Ecto neural progenitor cell (in vitro differentiated cells): ENCODE results near the gene ACR.

Source experiments
- DNase-seq: peaks from one replicate; pipeline ENCODE4 v3.0.0-alpha.2; 2018; ENCODE audit warnings: low spot score

The ACR gene

DNA sequence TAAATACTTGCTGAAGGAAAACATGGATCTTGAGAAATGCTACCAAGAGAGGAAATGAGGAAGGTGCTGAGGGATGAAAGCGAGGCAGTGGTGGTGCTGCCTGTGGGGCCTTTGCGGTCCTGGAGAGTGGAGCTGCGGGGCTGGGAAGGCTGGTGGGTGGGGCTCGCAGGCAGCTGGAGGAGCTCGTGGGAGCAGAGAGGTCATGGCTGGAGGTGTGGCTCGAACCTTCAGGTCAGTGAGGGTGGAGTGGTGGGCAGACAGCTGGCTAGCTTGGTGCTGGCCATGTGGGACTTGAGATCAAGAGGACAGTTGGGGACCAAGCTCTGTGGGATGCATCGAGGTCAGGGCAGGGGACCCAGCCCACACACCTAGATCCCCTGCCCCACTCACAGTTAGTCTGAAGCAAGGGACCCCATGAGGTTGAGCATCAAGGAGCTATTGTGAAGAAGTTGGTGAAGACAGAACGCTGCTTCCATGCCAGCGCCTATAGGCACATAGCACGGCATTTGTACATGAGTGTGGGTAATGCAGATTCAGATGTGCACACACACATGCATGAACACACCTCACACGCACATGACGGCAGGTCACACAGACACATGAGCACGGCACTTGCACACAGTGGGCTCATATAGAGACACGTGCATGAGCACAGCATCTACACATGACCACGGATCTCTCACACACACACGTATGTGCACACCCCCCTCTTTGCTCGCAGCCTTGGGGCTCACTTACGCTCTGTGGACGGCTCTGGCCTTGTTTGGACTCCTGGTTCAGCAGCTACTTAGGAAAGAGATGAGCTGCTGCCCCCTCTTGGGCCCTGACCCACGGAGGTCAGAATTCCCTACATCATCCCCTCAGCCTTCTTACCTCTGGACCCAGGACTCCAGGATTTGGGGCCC, 34.9 kb upstream of the ACR start:
- no peak for DNase-seq

DNA sequence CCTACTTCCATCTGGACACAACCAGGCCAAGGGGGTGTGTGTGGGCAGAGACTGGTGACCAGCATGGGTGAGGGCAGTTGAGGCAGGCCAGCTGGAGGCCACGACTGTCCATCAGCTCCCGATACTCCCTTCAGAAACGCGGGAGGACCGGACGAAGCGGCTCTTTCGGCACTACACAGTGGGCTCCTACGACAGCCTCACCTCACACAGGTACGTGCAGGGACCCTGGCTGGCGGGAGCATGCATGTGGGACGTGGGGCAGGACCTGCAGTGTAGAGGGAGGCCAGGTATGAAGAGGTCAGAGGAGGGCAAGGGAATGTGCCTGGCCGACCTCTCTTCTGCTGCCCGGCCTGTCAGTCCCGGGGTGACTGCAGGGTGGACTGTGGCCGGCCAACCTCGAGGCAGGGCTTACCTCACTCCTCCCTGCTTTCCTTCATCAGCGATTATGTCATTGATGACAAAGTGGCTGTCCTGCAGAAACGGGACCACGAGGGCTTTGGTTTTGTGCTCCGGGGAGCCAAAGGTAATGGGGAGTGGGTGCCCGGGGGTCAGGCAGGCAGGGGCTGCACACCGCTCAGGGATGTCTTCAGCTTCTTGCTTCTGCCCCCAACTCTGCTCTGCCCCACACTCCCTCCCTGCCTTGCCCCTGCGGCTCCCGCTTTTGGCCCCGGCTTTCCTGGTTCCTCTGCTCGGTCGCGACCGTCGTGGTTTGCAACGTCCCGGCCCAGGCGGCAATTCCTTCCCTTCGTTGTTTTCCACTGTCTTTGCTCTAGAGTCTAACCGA, 34.1 kb upstream of the ACR start:
- DNase-seq, result no peak

DNA sequence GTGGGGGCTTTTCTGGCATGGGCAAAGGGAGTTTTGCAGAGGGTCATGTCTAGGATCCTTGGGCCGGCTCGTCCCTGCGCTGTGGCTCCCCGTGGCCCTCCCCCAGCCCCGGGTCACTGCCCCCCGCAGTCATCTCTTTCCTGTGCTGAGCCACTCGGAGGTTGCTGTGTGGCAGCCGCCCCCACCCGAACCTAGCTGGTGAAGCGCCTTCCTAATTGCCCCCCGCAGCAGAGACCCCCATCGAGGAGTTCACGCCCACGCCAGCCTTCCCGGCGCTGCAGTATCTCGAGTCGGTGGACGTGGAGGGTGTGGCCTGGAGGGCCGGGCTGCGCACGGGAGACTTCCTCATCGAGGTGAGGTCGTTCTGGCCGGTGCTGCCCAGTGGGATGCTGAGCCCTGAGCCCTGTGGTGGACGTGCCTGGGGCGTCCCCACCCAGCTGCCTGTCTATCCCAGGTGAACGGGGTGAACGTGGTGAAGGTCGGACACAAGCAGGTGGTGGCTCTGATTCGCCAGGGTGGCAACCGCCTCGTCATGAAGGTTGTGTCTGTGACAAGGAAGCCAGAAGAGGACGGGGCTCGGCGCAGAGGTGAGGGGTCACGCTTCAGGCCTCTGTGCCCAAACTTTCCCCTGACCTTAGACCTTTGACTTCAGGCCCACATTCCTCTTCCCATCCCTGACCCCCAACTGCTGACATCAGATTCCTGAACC, 33.3 kb upstream of the ACR start:
- no peak for DNase-seq

DNA sequence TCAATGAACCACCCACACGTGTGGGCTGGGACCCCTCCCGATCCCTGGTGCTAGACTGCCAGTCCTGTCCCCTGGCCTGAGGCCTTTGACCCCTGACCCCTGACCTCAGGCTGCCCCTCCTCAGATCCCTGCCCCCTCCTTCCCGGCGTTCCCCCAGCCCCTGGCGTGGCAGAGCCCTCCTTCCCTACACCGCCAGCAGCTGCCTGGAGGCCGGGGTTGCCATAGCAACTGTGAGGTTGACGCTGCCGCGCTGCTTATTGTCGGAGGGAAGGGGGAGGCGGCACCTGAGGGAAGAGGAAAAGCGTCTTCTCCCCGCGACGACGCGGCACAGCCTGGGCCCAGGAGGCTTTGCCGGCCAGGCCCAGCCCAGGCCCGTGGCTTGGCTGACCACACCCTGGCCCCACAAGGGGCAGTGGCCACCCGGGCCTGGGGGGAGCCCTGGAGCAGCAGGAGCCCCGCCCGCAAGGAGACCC, 32.7 kb upstream of the ACR start:
- peak; percentile 96 for DNase-seq

DNA sequence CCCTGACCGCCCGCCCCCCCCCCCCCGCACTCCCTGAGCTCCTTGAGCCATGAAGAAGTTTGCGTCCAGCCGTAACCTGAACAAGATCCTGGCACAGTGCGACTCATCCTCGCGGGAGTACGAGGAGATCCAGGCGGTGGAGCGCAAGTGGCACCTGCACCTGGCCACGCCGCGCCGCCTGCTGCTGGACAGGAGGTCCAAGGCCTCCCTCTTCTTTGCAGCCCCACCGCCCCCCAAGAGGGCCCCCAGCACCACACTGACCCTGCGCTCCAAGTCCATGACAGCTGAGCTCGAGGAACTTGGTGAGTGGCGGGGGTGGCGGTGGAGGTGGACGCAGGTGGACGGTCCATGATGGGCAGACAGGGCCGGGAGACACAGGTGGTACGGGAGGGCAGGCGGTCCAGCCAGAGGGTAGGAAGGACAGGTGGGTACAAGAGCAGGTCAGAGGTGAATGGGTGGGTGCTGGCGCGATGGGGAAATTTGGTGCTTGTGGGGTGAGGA, 32.1 kb upstream of the ACR start:
- DNase-seq, result no peak

DNA sequence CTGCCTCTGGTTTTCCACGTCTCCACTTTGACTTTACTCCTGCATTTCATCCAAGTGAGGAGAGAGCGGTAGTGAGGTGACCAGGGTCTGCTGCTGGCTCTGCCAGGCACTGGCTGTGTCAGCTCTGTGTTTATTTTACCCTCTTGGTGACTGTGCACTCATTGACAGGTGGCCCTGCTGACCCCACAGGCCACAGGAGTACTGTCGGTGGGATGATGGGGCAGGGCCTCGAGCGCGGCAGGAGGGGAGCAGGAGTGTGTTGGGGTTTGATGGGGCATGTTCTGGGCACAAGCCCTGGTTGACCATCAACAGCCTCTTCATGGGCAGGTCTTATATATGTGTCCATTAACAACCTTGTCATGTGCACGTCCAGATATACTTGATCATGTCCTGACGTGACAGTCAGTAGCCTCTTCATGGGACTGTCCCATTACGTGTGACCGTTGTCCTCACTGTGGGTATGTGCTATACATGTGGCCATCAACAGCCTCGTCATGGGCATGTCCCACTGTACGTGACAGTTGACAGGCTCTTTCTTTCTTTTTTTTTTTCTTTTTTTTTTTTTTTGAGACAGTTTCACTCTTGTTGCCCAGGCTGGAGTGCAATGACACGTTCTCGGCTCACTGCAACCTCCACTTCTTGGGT, 31.4 kb upstream of the ACR start:
- no peak for DNase-seq

DNA sequence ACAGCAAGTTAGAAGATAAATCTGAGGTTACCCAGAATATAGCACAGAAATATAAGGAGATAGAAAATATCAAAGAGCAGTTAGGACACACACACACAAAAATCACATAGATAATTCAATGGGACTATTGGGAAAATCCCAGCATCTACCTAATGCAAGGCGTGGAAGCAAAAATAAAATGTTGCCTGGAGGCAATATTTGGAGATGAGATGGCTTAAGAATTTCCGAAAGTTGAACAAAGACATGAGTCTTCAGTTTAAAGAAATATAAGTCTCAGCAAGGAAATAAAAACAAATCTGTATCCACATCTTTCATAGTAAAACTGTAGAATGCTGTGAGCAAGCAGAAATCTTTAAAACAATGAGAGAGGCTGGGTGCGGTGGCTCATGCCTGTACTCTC, 29.5 kb upstream of the ACR start:
- DNase-seq, result no peak

DNA sequence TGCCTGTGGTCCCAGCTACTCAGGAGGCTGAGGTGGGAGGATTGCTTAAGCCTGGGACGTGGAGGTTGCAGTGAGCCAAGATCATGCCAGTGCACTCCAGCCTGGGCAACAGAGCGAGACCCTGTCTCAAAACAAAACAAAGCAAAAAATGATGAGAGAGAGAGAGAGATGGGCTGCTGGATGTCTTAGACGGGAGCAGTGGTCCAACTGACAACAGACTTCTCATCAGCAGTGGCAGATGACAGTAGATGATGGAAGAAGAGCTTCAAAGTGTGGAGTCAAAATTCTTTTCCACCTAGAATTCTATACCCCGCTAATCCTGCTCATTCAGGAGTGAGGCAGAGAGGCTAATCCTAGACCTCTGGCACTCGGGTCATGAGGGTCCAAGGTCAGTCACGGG, 29.0 kb upstream of the ACR start:
- no peak for DNase-seq

DNA sequence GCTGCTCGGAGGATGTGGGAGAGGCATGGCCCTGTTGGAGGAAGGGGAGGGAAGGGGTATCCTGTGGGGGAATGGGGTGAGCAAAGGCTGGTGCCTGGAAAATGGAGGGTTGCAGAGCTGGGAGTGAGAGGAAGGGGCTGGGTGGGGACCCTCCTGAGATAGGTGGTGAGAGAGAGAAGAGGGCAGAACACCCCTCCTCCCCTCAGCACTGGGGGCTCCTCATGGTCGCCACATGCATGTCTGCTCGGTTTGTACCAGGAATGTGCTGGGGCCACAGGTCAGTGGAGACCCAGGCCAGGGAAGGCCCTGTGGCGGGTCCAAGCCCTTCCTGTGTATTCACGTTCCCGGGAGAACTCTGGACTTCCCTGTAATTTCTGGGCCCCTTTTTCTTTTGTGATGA, 27.8 kb upstream of the ACR start:
- DNase-seq, result no peak

DNA sequence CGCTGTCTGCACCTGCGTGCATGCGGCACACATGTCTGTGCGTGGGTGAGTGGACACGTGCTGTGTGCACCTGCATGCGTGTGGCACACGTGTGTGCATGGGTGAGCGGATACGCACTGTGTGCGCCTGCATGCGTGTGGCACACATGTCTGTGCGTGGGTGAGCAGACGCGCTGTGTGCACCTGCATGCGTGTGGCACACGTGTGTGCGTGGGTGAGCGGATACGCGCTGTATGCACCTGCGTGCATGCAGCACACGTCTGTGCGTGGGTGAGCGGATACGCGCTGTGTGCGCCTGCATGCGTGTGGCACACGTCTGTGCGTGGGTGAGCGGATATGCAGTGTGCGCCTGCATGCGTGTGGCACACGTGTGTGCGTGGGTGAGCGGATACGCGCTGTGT, 27.1 kb upstream of the ACR start:
- DNase-seq, result no peak

DNA sequence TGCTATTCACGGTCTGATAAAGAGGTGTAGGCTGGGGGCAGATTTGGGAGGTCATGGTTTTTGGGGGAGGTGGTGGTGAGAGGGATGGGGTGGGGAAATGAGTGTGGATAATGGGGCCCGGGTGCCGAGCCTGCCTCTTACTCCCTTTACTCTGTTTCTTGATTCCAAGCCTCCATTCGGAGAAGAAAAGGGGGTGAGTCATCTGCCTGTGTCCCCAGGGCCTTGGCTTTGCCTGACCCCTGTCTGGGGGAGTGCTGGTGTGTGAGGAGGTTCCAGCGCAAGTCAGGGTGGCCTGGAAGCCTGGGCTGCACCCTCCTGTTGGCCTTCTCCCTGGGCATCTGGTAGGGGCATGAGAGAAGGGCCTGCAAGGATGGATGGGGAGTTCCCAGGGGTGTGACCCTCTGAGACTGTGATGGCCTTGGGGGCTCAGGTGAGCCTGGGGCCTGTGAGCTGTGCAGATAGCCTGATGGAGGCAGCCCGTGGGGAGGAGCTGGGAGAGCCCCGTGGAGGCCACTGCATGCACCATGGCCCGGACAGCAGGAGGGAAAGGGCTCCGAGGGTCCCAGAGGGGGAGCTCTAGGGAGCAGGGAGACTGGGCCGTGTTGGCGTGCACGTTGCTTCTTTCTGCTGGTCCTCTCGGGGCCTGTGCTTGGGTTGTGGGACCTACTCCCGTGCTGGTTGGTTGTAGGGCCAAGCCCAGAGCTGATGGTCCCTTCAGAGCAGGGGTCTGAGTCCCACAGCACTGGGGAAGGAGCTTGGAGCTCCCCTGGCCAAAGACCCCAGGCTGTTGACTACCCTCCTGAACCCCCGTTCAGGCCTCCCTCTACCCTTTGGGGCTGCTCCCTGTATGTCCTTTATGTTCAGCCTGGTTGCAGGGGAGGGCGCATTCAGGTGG, 26.3 kb upstream of the ACR start:
- no peak for DNase-seq

DNA sequence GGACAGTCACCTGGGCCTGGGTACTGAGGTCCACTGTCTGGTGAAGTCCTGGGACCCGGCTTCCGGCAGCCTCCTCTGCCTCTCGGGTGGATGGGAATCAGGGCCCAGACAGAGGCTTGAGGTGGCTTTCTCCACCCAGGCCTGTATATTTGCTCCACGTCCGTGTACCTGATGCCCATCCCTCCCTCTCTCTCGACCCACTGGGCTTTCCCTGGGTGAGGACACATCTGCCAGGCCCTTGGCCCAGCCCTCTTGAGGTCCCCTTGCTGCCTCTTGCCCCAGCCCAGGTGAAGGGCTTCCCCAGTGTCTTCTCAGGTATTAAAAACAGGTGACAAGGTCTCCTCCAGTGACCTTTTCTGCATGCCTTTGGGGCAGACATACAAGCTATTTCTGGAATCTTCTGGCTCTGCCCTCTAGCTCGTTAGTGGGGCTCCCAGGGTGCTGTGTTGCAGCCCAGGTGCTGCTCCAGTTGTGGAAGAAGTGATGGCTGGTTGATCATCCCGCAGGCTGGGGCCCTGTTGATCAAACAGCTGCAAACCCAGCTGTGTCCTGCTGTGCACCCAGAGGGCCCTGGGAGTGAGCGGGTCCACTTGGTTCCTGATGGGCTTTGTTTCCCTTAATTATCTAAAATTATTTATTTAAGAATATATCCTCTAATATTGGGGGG, 25.5 kb upstream of the ACR start:
- DNase-seq, result no peak

DNA sequence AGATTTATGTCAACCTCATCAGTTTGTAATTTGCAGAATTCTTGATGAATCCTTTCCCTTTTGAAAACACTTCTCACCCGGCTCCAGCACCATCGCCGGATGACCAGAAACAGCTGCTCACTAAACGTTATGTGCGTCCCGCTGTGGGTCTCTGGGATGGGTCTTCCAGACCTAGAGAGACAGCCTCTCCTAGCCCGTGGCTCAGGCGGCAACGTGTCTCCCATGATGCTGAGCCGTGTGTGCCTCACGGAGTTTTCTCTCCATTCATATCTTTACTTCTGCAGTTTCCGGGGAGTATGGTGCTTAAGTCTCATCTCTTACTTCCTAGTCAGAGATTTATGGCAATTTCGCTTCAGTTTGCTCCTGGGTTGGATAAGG, 25.0 kb upstream of the ACR start:
- DNase-seq, result no peak

DNA sequence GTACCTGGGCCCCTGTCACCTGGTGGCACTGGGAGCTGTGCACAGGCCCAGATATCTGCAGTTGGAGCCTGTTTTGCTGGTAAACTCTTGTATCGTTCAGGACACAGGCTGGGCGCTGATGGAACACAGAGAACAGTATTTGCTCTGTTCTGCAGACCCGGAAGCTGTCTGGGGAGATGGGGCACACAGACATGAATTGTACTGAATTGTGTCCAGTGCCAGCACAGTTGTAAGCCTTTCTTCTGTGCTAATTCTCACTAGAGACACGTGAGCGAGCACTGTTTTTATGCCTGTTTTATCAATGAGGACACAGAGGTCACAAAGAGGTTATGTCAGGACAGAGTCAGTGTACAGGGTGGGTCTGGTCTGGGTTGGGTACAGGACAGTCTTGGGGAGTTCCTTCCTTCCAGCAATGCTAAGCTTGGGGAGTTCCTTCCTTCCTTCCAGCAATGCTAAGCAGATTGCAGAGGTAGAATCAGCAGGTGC, 24.4 kb upstream of the ACR start:
- no peak for DNase-seq

DNA sequence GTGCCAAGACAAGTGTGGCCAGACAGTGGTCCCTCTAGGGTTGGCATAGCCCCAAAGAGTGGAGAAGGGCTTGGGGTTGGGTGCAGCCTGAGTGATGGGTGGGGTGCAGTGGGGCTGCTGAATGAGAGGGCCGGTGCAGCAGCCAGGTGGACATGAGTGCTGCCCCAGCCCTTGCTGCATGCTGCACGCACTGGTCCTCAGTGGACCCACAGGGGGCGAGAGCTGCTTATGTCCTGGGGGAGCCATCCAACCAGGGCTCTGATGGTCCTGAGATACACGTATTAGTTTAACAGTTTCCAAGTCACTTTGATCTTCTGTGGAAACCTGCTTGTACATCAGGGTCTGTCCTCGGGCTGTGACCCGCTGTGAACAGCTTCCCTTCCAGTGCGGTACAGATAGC, 23.9 kb upstream of the ACR start:
- no peak for DNase-seq

DNA sequence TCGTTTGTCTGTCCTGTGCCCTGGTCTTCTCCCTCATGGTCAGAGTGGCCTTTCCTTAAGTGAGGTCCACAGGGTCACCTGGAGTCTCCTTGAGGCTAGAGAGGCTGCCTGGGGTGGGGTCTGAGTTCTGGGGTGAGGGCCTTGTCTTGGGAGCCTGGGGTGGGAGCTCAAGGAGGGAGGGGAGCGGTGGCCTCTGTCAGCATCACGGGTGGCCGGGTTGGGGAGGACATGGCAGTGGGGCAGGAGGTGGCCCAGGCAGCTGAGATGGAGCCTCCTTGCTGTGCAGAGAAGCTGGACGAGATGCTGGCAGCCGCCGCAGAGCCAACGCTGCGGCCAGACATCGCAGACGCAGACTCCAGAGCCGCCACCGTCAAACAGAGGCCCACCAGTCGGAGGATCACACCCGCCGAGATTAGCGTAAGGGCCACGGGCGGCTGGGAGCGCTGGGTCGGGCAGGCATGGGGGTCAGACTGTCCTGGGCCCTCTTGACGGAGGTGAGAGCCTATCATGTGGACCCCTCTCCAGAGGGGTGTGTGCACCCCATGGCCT, 23.3 kb upstream of the ACR start:
- no peak for DNase-seq

DNA sequence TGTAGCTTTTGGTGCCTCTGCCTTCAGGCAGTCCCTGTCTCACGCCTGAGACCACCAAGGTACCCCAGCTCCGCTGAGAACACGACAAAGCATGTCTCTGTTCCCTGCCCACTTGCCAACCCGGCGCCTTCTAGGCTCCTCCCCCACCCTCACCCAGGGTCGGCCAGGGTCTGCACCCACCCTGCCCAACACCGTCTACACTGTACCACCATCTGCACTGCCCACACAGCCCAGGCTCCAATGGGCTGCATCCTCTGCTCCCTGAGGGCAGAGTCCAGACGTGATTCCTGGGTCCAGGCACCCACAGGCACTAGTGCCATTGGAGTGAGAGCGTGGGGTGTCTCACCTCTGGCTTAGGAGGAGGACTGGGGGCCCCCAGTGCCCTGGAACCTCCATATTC, 22.8 kb upstream of the ACR start:
- DNase-seq, result no peak

DNA sequence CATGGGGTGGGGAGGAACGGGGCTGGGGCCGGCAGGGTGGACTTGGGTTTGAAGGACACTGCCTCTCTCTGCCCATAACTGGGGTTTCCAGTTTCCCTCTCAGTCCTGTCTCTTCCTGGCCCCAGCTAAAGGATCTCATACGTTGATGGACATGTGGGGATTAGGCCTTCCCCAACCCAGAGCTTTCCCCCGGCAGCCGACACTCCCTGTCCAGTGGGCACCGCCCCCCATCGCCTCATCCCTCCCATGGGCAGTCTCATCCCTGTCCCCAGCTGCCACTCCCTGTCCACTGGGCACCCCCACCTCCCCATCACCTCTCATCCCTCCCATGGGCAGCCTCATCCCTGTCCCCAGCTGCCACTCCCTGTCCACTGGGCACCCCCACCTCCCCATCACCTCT, 22.2 kb upstream of the ACR start:
- no peak for DNase-seq

DNA sequence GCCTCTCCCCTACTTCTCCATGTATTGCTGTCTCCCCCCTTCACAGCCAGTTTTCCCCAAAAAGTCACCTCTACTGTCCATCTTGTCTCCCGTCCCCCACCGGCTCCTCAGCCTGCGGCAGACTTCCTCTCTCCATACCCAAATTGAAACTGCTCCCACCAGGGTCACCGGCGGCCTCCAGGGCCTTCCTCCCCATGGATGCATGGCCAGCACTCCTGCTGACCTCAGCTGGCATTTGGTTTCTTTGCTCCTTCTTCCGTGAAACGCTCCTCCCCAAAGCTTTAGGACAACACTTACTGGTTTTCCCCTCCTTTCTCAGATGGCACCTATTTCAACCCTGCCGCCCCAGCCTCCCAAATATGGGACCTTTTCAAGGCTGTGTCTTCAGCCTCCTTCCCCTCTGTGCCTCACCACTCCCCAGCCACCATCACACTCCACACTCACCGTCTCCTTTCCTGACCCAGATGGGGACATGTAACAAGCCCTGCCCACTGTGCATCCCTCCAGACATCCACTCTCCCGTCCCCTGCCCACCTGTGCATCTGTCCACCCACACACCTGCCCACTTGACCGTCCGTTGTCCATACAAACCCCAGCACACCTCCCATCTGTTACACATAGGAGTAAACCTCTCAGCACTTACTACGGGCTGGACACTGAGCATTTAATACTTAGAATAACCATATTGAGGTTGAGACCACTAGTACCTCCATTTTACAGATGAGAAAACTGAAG, 21.5 kb upstream of the ACR start:
- DNase-seq, result no peak
